ENCODE data around the gene LRFN3.

DNA sequence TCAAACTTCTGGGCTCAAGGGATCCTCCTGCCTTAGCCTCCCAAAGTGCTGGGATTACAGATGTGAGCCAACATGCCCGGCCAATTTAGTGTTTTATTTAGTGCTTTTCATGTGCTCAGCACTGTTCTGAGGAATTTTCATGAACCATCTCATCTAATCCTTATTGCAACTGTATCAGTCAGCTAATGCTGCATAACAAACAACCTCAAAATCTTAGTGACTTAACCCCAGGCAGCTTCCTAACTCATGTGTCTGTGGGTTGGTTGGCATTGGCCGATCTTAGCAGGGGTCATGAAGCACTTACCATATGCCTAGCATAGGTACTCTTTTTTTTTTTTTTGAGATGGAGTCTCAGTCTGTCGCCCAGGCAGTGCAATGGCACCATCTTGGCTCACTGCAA, 52.6 kb downstream of the LRFN3 start:
- TF ChIP-seq NFYB (CRISPR knock-in tag; conservative IDR thresholded peaks at IDR 0.05; ENCODE audit: low read depth) (no peak), ZNF219 (CRISPR knock-in tag; IDR thresholded peaks at IDR 0.05; ENCODE audit: borderline replicate concordance) (no peak)
- TF ChIP-seq, protein P1, sequence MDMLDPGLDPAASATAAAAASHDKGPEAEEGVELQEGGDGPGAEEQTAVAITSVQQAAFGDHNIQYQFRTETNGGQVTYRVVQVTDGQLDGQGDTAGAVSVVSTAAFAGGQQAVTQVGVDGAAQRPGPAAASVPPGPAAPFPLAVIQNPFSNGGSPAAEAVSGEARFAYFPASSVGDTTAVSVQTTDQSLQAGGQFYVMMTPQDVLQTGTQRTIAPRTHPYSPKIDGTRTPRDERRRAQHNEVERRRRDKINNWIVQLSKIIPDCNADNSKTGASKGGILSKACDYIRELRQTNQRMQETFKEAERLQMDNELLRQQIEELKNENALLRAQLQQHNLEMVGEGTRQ (CRISPR knock-in tag; IDR thresholded peaks at IDR 0.05), result no peak
- TF ChIP-seq, protein P2, sequence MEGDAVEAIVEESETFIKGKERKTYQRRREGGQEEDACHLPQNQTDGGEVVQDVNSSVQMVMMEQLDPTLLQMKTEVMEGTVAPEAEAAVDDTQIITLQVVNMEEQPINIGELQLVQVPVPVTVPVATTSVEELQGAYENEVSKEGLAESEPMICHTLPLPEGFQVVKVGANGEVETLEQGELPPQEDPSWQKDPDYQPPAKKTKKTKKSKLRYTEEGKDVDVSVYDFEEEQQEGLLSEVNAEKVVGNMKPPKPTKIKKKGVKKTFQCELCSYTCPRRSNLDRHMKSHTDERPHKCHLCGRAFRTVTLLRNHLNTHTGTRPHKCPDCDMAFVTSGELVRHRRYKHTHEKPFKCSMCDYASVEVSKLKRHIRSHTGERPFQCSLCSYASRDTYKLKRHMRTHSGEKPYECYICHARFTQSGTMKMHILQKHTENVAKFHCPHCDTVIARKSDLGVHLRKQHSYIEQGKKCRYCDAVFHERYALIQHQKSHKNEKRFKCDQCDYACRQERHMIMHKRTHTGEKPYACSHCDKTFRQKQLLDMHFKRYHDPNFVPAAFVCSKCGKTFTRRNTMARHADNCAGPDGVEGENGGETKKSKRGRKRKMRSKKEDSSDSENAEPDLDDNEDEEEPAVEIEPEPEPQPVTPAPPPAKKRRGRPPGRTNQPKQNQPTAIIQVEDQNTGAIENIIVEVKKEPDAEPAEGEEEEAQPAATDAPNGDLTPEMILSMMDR (IDR thresholded peaks at IDR 0.05), result no peak

All from WTC11 (cell line).